Vagina (tissue), 2 donors: ENCODE results near the gene PPIL6. TPM values are rescaled to one million over a fixed set of nuclear protein-coding genes. Genes with fewer than 3 reads are reported as not detected.

ENCODE experiments used
- DNase-seq, 2 donors: peaks; one replicate each; pipeline ENCODE4 v3.0.0-alpha.2; 2017; ENCODE audit errors: extremely low spot score in 2 of 2
- H3K27ac ChIP-seq: fragments of 200-600 bp; sonication (generic); one replicate; pipeline ENCODE4 v1.5.1; 2019
- H3K27me3 ChIP-seq: fragments of 200-600 bp; sonication (generic); one replicate; pipeline ENCODE4 v1.5.1; 2019
- H3K36me3 ChIP-seq, 2 donors: fragments of 200-600 bp; sonication (generic); one replicate each; pipeline ENCODE4 v1.5.1; 2017 to 2019
- H3K4me1 ChIP-seq: fragments of 200-600 bp; sonication (generic); one replicate; pipeline ENCODE4 v1.5.1; 2019
- H3K4me3 ChIP-seq, 2 donors: fragments of 200-600 bp; sonication (generic); 1 replicate in 1 of 2; 2 replicates in 1 of 2; pipeline ENCODE4 v1.5.1; 2016 to 2019
- H3K9me3 ChIP-seq: fragments of 200-600 bp; sonication (generic); one replicate; pipeline ENCODE4 v1.5.1; 2019
- POLR2A ChIP-seq, 2 donors: fragments of 450-650 bp; IDR thresholded peaks; one replicate each; pipeline ENCODE4 v1.6.1; 2017; ENCODE audit warnings: antibody characterized with exemption in 2 of 2, mild to moderate bottlenecking in 2 of 2, moderate library complexity in 2 of 2
- POLR2AphosphoS5 ChIP-seq, 2 donors: sonication (generic); formaldehyde crosslinking; IDR thresholded peaks; one replicate each; pipeline ENCODE4 v1.9.0; 2017; ENCODE audit warnings: antibody characterized with exemption in 2 of 2, mild to moderate bottlenecking in 2 of 2, low read depth in 1 of 2; ENCODE audit not compliant: insufficient read depth in 1 of 2
- intact Hi-C: fragments of 100-400 bp; cut with DNase I; formaldehyde crosslinking; loops from one replicate; pipeline ENCODE4 v1.15.1; 2023
- total RNA-seq: library from RNA; depleted of rRNA; stranded (reverse); fragments of >200 nt; gene quantifications from one replicate; pipeline ENCODE4 v1.2.3, GENCODE V29; 2016
- TF ChIP-seq, protein P1 (sequence below), 3 experiments: fragments of 450-650 bp in 2 of 3; fragments of 200-600 bp in 1 of 3; sonication (generic) in 1 of 3; IDR thresholded peaks; one replicate each; pipeline ENCODE4 v1.5.1; 2017 to 2019; ENCODE audit warnings: antibody characterized with exemption in 3 of 3, mild to moderate bottlenecking in 2 of 3, moderate library complexity in 2 of 3

Gene PPIL6
- total RNA-seq, 1 donor from 2014 or later = 3.9 TPM

DNA sequence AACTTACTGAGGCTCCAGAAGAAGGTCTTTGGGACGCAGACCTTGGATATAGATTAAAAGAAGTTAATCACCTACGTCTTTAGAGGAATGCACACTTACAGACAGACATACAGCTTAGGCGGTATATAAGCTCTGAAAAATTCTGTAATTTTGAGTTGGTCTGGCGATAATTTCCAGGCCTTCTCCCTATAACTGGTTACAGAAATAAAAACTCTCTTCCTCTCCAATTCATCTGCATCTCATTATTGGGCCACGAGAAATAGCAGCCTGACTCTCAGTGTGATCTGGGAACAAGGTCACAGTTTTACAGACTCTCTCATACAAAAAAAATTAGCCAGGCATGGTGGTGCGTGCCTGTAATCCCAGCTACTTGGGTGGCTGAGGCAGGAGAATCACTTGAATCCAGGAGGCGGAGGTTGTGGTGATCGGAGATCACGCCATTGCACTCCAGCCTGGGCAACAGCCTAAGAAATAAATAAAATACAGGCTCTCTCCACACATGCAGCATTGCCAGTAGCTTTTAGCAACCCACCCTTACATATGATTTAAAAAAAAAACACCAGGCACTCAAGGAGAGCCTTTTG lies 37.9 kb upstream of the PPIL6 start:
- Histone ChIP-seq H3K9me3 (no peaks in the 10 kb centered on the region), H3K4me1 (peaks cover 60% of the 10 kb centered on the region), H3K27me3 (no peaks in the 10 kb centered on the region), H3K27ac (peak overlapping the region; percentile 33), H3K36me3 (peaks cover 0 to 27% of the 10 kb centered on the region in 2 donors), H3K4me3 (no peak overlapping the region)
- intact Hi-C loops = no loop called here
- TF ChIP-seq POLR2AphosphoS5 (IDR thresholded peaks at IDR 0.05; ENCODE audit: insufficient read depth in 1 of 2, low read depth in 1 of 2) = no peak
- no peak for TF ChIP-seq POLR2A (IDR thresholded peaks at IDR 0.05)
- peak in 1 of 2 donors; percentile 18 for DNase-seq

DNA sequence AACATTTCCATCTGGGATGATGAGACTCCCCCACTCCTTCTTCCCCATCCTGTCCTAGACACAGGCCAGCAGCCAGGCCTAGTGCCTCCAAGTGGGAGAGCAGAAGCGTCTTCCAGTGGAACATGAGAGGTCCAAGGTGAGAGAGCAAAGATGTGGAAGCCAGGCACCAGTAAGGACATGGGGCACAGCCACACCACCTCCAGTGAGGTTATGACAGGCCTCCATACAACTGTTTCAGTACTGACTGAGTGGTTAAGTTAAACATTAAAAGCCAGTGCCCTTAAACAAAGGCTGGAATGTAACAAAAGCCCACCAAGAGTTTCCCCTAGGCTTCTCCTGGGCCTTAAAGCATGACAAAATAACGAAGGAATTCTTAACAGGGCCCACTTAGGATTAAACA lies 37.3 kb upstream of the PPIL6 start:
- Histone ChIP-seq H3K9me3 (no peaks in the 10 kb centered on the region), H3K27me3 (no peaks in the 10 kb centered on the region), H3K4me1 (peaks cover 60% of the 10 kb centered on the region), H3K27ac (peak overlapping the region; percentile 33), H3K36me3 (peaks cover 0 to 29% of the 10 kb centered on the region in 2 donors), H3K4me3 (no peak overlapping the region)
- DNase-seq = peak; percentile 52 to 69
- no peak for TF ChIP-seq POLR2A (IDR thresholded peaks at IDR 0.05)
- TF ChIP-seq, protein P1, sequence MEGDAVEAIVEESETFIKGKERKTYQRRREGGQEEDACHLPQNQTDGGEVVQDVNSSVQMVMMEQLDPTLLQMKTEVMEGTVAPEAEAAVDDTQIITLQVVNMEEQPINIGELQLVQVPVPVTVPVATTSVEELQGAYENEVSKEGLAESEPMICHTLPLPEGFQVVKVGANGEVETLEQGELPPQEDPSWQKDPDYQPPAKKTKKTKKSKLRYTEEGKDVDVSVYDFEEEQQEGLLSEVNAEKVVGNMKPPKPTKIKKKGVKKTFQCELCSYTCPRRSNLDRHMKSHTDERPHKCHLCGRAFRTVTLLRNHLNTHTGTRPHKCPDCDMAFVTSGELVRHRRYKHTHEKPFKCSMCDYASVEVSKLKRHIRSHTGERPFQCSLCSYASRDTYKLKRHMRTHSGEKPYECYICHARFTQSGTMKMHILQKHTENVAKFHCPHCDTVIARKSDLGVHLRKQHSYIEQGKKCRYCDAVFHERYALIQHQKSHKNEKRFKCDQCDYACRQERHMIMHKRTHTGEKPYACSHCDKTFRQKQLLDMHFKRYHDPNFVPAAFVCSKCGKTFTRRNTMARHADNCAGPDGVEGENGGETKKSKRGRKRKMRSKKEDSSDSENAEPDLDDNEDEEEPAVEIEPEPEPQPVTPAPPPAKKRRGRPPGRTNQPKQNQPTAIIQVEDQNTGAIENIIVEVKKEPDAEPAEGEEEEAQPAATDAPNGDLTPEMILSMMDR (IDR thresholded peaks at IDR 0.05) = no peak
- TF ChIP-seq POLR2AphosphoS5 (IDR thresholded peaks at IDR 0.05; ENCODE audit: insufficient read depth in 1 of 2, low read depth in 1 of 2) = no peak
- intact Hi-C loops = no loop called here

- peaks cover 59% of the 10 kb centered on the region for H3K4me1 ChIP-seq
- TF ChIP-seq, protein P1 (IDR thresholded peaks at IDR 0.05) = no peak
- TF ChIP-seq POLR2AphosphoS5 (IDR thresholded peaks at IDR 0.05; ENCODE audit: insufficient read depth in 1 of 2, low read depth in 1 of 2) = no peak
- no peak for TF ChIP-seq POLR2A (IDR thresholded peaks at IDR 0.05)
- no peaks in the 10 kb centered on the region for H3K27me3 ChIP-seq
- peaks cover 0 to 34% of the 10 kb centered on the region in 2 donors for H3K36me3 ChIP-seq
- no peaks in the 10 kb centered on the region for H3K9me3 ChIP-seq
- DNase-seq = peak in 1 of 2 donors; percentile 25
- H3K4me3 ChIP-seq = no peak overlapping the region
- no peak overlapping the region for H3K27ac ChIP-seq
- intact Hi-C loops = no loop called here
These were observed 36.8 kb upstream of the PPIL6 start for GRCh38 chr6:109477184-109477583.

GRCh38 chr6:109475625-109476024 lies 35.2 kb upstream of the PPIL6 start:
- TF ChIP-seq POLR2A (IDR thresholded peaks at IDR 0.05) = no peak
- TF ChIP-seq, protein P1 (IDR thresholded peaks at IDR 0.05) = no peak
- no peak for TF ChIP-seq POLR2AphosphoS5 (IDR thresholded peaks at IDR 0.05; ENCODE audit: insufficient read depth in 1 of 2, low read depth in 1 of 2)
- H3K27me3 ChIP-seq = no peaks in the 10 kb centered on the region
- DNase-seq = no peak
- H3K4me3 ChIP-seq = no peak overlapping the region
- peaks cover 0 to 45% of the 10 kb centered on the region in 2 donors for H3K36me3 ChIP-seq
- intact Hi-C loops = no loop called here
- H3K27ac ChIP-seq = no peak overlapping the region
- H3K9me3 ChIP-seq = no peaks in the 10 kb centered on the region
- peaks cover 44% of the 10 kb centered on the region for H3K4me1 ChIP-seq

GRCh38 chr6:109474995-109475394 lies 34.6 kb upstream of the PPIL6 start:
- H3K4me1 ChIP-seq = peaks cover 38% of the 10 kb centered on the region
- no peak overlapping the region for H3K27ac ChIP-seq
- peaks cover 0 to 49% of the 10 kb centered on the region in 2 donors for H3K36me3 ChIP-seq
- TF ChIP-seq POLR2A (IDR thresholded peaks at IDR 0.05) (no peak), POLR2AphosphoS5 (IDR thresholded peaks at IDR 0.05; ENCODE audit: insufficient read depth in 1 of 2, low read depth in 1 of 2) (no peak)
- TF ChIP-seq, protein P1 (IDR thresholded peaks at IDR 0.05) = no peak
- no peaks in the 10 kb centered on the region for H3K9me3 ChIP-seq
- no peak for DNase-seq
- no peaks in the 10 kb centered on the region for H3K27me3 ChIP-seq
- intact Hi-C loops = no loop called here
- H3K4me3 ChIP-seq = no peak overlapping the region
